Measurements from ENCODE around the gene LAMA5. TPM values are rescaled to one million over a fixed set of nuclear protein-coding genes. Genes with fewer than 3 reads are reported as not detected.

Gene LAMA5
- total RNA-seq, 1 donor from 2014 or later, result 14.1 TPM

DNA sequence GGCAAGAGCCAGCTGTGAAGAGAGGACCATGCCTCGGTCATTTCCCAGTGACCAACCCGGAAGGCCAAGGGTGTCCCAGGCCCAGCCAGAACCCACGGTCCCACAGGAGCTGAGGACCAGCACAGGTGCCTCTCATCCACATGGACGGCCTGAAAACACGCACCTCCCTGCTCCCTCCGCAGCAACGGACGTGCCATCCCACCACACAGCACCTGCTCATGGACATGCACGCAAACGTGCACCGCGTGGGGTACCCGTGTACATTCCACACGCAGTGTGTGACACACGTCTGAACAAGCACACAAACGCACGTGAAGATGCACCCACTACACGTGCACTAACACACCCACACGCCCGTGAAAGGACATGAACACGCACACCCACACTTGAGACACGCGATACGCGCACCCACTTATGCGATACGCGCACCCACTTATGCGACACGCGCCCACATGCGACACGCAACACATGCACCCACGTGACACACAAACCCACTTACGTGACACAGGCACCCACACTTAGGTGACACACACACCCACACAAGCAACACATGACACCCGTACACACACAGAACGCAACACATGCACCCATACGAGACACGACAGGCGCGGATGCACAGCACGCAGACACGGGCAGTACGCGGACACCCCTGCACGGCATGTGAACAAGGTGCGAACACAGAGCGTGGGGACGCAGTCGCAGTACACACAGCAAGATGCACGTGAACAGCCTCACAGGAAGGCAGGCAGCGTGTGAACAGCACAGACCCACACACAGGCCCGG is 30.1 kb downstream of the LAMA5 start:
- Histone ChIP-seq H3K9ac (ENCODE audit: low read depth in 1 of 3, low read length in 3 of 3) (no peak overlapping the region), H3K4me3 (ENCODE audit: low read length in 3 of 3) (no peak overlapping the region), H3K36me3 (ENCODE audit: control insufficient read depth in 3 of 3, insufficient read depth in 3 of 3, low read length in 3 of 3) (peaks cover 15 to 29% (median 19%) of the 10 kb centered on the region in 3 donors), H3K4me1 (ENCODE audit: control insufficient read depth in 3 of 3, insufficient read depth in 3 of 3, low read length in 3 of 3) (no peaks in the 10 kb centered on the region), H3K27me3 (ENCODE audit: control insufficient read depth in 3 of 3, insufficient read depth in 3 of 3, low read length in 3 of 3) (no peaks in the 10 kb centered on the region), H3K9me3 (ENCODE audit: control insufficient read depth in 3 of 3, low read length in 3 of 3) (no peaks in the 10 kb centered on the region), H3K27ac (ENCODE audit: low read depth, low read length) (no peak overlapping the region)

DNA sequence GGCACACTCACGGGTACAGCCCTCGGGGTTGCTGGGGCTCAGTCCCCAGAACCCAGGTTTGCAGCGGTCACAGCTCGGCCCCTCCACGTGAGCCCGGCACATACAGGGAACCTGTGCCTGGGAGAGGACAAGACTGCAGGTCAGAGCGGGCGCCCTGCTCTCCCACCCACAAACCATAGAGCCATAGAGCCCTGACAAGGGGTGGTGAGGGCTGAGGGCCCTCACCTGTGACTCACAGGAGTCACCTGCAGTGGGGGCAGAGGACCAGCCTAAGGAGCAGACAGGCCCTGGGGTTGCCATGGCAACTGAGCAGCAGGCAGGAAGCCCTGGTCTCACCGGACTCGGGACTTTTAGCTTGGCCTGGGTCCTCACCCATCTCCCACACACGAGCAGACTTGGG is 30.8 kb downstream of the LAMA5 start:
- H3K36me3 ChIP-seq (ENCODE audit: control insufficient read depth in 3 of 3, insufficient read depth in 3 of 3, low read length in 3 of 3), result peaks cover 18 to 30% (median 19%) of the 10 kb centered on the region in 3 donors
- H3K4me3 ChIP-seq (ENCODE audit: low read length in 3 of 3), result no peak overlapping the region
- no peak overlapping the region for H3K27ac ChIP-seq (ENCODE audit: low read depth, low read length)

DNA sequence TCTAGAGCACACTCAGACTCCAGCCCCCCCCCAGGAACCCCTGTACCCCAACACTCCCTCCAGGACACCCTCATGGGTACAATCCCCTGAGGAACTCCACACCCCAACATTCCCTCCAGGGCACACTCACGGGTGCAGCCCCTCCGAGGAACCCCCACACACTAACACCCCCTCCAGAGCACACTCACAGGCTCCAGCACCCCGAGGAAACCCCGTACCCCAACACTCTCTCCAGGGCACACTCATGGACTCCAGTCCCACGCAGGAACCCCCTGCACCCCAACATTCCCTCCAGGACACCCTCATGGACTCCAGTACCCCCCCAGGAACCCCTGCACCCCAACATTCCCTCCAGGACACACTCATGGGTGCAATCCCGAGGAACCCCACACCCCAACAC is 31.6 kb downstream of the LAMA5 start:
- Histone ChIP-seq H3K9me3 (ENCODE audit: control insufficient read depth in 3 of 3, low read length in 3 of 3) (no peaks in the 10 kb centered on the region), H3K4me1 (ENCODE audit: control insufficient read depth in 3 of 3, insufficient read depth in 3 of 3, low read length in 3 of 3) (no peaks in the 10 kb centered on the region), H3K9ac (ENCODE audit: low read depth in 1 of 3, low read length in 3 of 3) (no peak overlapping the region), H3K27me3 (ENCODE audit: control insufficient read depth in 3 of 3, insufficient read depth in 3 of 3, low read length in 3 of 3) (no peaks in the 10 kb centered on the region), H3K36me3 (ENCODE audit: control insufficient read depth in 3 of 3, insufficient read depth in 3 of 3, low read length in 3 of 3) (peaks cover 18 to 30% (median 19%) of the 10 kb centered on the region in 3 donors), H3K27ac (ENCODE audit: low read depth, low read length) (no peak overlapping the region), H3K4me3 (ENCODE audit: low read length in 3 of 3) (no peak overlapping the region)

More for the DNA sequence above, 30.8 kb downstream of the LAMA5 start:
- H3K27me3 ChIP-seq (ENCODE audit: control insufficient read depth in 3 of 3, insufficient read depth in 3 of 3, low read length in 3 of 3), result no peaks in the 10 kb centered on the region
- no peaks in the 10 kb centered on the region for H3K9me3 ChIP-seq (ENCODE audit: control insufficient read depth in 3 of 3, low read length in 3 of 3)
- H3K4me1 ChIP-seq (ENCODE audit: control insufficient read depth in 3 of 3, insufficient read depth in 3 of 3, low read length in 3 of 3), result no peaks in the 10 kb centered on the region
- H3K9ac ChIP-seq (ENCODE audit: low read depth in 1 of 3, low read length in 3 of 3), result no peak overlapping the region

DNA sequence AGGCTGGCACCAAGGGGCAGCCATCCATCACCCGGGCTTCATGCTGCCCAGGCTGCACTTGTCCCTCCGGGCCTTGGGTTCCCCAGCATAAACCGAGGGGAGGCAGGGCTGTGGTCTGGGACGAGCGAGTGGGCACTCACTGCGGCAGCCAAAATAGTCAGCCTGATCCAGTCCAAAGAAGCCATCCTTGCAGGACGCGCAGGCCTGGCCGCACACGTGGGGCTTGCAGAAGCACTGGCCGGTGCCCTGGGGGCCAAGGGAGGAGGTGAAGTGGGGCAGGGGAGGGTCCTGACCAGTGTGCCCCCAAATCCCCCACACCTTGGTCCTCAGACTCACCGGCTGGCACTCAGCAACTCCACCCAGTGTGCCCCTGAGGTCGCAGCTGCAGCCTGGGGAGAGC is 32.2 kb downstream of the LAMA5 start:
- H3K4me1 ChIP-seq (ENCODE audit: control insufficient read depth in 3 of 3, insufficient read depth in 3 of 3, low read length in 3 of 3), result no peaks in the 10 kb centered on the region
- H3K36me3 ChIP-seq (ENCODE audit: control insufficient read depth in 3 of 3, insufficient read depth in 3 of 3, low read length in 3 of 3), result peaks cover 18 to 30% (median 21%) of the 10 kb centered on the region in 3 donors
- H3K27me3 ChIP-seq (ENCODE audit: control insufficient read depth in 3 of 3, insufficient read depth in 3 of 3, low read length in 3 of 3), result no peaks in the 10 kb centered on the region
- H3K4me3 ChIP-seq (ENCODE audit: low read length in 3 of 3), result no peak overlapping the region
- no peak overlapping the region for H3K27ac ChIP-seq (ENCODE audit: low read depth, low read length)
- no peaks in the 10 kb centered on the region for H3K9me3 ChIP-seq (ENCODE audit: control insufficient read depth in 3 of 3, low read length in 3 of 3)
- H3K9ac ChIP-seq (ENCODE audit: low read depth in 1 of 3, low read length in 3 of 3), result no peak overlapping the region

DNA sequence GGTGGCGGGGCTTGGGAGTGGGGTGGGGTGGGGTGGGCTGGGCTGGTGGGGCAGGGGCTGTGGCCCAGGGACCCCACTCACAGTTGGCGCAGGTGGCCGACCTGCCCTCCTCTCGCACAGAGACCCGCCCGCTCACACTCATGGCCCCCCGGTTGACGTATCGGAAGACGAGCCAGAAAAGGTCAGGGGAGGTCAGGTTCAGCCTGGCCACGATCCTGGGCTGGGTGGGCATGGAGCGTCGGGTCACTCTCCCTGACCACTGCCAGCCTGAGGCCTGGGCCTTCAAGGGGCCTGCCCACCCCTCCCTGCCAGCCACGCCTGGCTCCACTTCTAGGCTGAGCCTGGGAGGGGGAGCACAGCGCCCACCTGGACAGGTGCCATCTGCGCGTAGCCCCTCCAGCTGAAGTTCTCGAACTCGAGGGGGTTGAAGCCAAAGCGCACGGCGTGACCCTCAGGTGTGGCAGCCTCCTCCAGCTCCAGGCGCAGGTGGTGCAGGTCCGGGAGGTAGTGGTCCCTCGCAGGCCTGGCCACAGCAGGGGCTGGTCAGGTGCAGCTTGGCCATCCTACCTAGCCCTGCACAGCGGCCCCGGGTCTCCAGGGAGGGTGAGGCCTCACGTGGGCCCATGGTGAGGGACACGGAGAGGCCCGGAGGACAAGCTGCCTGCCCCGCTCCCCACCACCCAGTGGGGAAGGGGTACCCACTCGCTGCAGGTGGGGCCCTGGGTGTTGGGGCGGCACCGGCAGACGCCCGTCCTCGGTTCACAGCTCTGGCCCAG is 33.1 kb downstream of the LAMA5 start:
- H3K4me3 ChIP-seq (ENCODE audit: low read length in 3 of 3), result no peak overlapping the region
- no peaks in the 10 kb centered on the region for H3K4me1 ChIP-seq (ENCODE audit: control insufficient read depth in 3 of 3, insufficient read depth in 3 of 3, low read length in 3 of 3)
- no peak overlapping the region for H3K9ac ChIP-seq (ENCODE audit: low read depth in 1 of 3, low read length in 3 of 3)
- no peaks in the 10 kb centered on the region for H3K9me3 ChIP-seq (ENCODE audit: control insufficient read depth in 3 of 3, low read length in 3 of 3)
- H3K27ac ChIP-seq (ENCODE audit: low read depth, low read length), result no peak overlapping the region
- H3K27me3 ChIP-seq (ENCODE audit: control insufficient read depth in 3 of 3, insufficient read depth in 3 of 3, low read length in 3 of 3), result no peaks in the 10 kb centered on the region
- peaks cover 14 to 30% (median 26%) of the 10 kb centered on the region in 3 donors for H3K36me3 ChIP-seq (ENCODE audit: control insufficient read depth in 3 of 3, insufficient read depth in 3 of 3, low read length in 3 of 3)

DNA sequence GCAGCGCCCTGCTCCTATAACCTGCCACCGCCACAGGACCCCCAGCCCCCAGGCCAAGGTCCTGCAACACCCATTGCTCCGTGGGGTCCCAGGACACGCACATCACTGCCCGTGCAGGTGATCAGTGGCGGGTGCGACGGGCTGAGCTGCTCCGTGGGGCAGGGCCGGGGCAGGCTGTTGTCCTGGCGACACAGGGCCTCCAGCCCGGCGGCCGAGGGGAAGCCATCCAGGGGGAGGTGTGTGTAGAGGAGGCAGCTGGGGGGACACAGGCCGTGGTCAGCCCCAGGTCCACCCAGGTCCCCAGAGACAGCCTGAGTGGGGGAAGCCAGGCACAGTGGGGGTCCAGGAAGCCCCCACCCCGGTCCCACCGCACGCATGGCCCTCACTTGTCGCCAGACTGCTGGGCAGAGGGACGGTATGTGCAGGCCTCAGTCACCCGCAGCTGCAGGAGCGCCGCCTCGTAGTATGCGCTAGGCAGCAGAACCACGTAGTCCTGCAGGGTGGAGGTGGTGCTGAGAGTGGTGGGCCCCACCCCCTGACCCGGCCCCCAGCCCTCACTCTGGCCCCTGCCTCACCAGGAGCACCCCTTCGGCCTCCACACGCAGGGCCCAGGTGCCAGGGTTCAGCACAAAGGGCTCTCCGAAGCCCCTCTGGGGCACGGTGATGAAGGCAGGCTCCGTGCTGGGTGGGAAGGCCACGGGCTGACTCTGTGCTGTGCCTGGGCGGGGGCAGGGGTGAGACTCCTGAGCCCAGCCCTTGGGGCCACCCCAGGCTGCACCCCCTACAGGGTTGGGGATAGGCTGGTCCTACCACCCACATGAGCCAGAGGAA is 33.9 kb downstream of the LAMA5 start:
- Histone ChIP-seq H3K4me1 (ENCODE audit: control insufficient read depth in 3 of 3, insufficient read depth in 3 of 3, low read length in 3 of 3) (no peaks in the 10 kb centered on the region), H3K36me3 (ENCODE audit: control insufficient read depth in 3 of 3, insufficient read depth in 3 of 3, low read length in 3 of 3) (peaks cover 14 to 29% (median 28%) of the 10 kb centered on the region in 3 donors), H3K4me3 (ENCODE audit: low read length in 3 of 3) (no peak overlapping the region), H3K9me3 (ENCODE audit: control insufficient read depth in 3 of 3, low read length in 3 of 3) (no peaks in the 10 kb centered on the region), H3K27me3 (ENCODE audit: control insufficient read depth in 3 of 3, insufficient read depth in 3 of 3, low read length in 3 of 3) (no peaks in the 10 kb centered on the region), H3K9ac (ENCODE audit: low read depth in 1 of 3, low read length in 3 of 3) (no peak overlapping the region), H3K27ac (ENCODE audit: low read depth, low read length) (no peak overlapping the region)

DNA sequence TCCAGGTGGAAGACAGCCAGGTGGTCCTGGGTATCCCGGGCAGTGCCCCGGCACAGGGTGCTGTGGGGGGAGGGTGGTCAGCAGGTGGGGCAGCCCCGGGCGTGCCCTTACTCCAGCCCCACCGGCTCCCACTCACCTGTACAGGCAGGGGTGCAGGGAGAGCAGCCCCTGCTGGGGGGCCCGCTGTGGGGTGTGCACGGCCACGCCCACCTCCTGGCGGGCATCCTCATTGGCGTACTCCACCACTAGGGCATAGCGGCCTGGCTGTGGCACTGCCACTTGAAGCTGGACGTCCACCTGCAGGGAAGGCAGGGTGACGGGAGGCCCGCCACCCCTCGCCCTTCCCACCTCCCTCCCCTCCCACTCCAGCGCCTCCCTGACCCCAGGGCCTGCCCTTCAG is 34.7 kb downstream of the LAMA5 start:
- no peak overlapping the region for H3K9ac ChIP-seq (ENCODE audit: low read depth in 1 of 3, low read length in 3 of 3)
- H3K4me3 ChIP-seq (ENCODE audit: low read length in 3 of 3), result no peak overlapping the region
- H3K4me1 ChIP-seq (ENCODE audit: control insufficient read depth in 3 of 3, insufficient read depth in 3 of 3, low read length in 3 of 3), result no peaks in the 10 kb centered on the region
- H3K36me3 ChIP-seq (ENCODE audit: control insufficient read depth in 3 of 3, insufficient read depth in 3 of 3, low read length in 3 of 3), result peaks cover 13 to 33% (median 22%) of the 10 kb centered on the region in 3 donors
- no peak overlapping the region for H3K27ac ChIP-seq (ENCODE audit: low read depth, low read length)
- H3K27me3 ChIP-seq (ENCODE audit: control insufficient read depth in 3 of 3, insufficient read depth in 3 of 3, low read length in 3 of 3), result no peaks in the 10 kb centered on the region
- H3K9me3 ChIP-seq (ENCODE audit: control insufficient read depth in 3 of 3, low read length in 3 of 3), result no peaks in the 10 kb centered on the region

DNA sequence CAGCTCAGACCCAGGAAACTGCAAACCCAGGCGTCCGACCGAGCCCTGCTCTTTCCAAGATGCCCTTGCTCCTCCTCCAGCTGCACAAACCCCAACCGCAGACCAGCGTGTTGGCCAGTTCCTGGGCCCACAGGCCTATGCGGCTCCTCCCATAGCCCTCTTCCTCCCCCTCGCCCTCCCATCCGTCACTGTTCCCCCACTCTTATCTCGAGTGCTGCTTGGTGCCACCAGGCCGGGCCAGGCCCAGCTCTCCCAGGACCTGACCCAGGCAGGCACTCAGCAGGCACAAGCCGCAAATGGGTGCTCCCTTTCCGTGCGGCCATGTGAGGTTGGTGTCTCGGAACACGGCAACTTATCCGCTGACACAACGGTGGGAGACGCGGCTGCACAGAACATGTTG is 35.8 kb downstream of the LAMA5 start:
- Histone ChIP-seq H3K9me3 (ENCODE audit: control insufficient read depth in 3 of 3, low read length in 3 of 3) (no peaks in the 10 kb centered on the region), H3K27me3 (ENCODE audit: control insufficient read depth in 3 of 3, insufficient read depth in 3 of 3, low read length in 3 of 3) (no peaks in the 10 kb centered on the region), H3K27ac (ENCODE audit: low read depth, low read length) (no peak overlapping the region), H3K4me1 (ENCODE audit: control insufficient read depth in 3 of 3, insufficient read depth in 3 of 3, low read length in 3 of 3) (no peaks in the 10 kb centered on the region), H3K4me3 (ENCODE audit: low read length in 3 of 3) (no peak overlapping the region), H3K36me3 (ENCODE audit: control insufficient read depth in 3 of 3, insufficient read depth in 3 of 3, low read length in 3 of 3) (peaks cover 6 to 25% (median 19%) of the 10 kb centered on the region in 3 donors), H3K9ac (ENCODE audit: low read depth in 1 of 3, low read length in 3 of 3) (no peak overlapping the region)

DNA sequence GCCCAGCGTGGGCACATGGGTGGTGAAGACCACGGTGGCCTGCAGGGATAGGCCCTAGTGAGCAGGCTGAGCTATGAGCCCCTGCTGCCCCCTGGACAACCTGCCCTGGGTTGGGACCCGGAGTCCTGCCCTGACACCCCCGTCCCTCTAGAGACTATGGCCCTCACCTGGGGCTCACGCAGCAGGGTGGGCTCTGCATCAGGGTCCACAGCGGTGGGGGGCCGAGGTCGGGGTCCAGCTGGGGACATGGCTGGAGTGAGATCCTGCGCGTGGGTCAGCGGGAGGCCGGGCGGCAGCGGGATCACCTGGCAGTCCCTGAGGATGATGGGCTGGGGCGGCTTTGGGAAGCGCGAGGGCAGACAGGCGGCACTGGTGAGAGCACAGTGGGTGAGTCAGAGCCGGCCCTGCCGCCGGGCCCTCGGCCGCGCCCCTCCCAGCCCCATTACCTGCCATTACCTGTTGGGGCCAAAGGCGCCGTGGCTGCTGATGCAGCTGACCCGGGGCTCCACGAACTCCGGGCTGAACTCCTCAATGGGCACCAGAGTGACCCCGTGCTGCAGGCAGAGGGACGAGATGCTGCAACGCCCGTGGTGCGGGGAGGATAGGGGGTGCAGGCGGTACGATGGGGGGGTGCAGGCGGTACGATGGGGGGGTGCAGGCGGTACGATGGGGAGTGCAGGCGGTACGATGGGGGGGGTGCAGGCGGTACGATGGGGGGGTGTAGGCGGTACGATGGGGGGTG is 36.4 kb downstream of the LAMA5 start:
- Histone ChIP-seq H3K36me3 (ENCODE audit: control insufficient read depth in 3 of 3, insufficient read depth in 3 of 3, low read length in 3 of 3) (peaks cover 6 to 25% (median 19%) of the 10 kb centered on the region in 3 donors), H3K27me3 (ENCODE audit: control insufficient read depth in 3 of 3, insufficient read depth in 3 of 3, low read length in 3 of 3) (no peaks in the 10 kb centered on the region), H3K9me3 (ENCODE audit: control insufficient read depth in 3 of 3, low read length in 3 of 3) (no peaks in the 10 kb centered on the region), H3K4me1 (ENCODE audit: control insufficient read depth in 3 of 3, insufficient read depth in 3 of 3, low read length in 3 of 3) (no peaks in the 10 kb centered on the region), H3K4me3 (ENCODE audit: low read length in 3 of 3) (no peak overlapping the region), H3K27ac (ENCODE audit: low read depth, low read length) (no peak overlapping the region), H3K9ac (ENCODE audit: low read depth in 1 of 3, low read length in 3 of 3) (no peak overlapping the region)
